ENCODE measurements around the gene CREB5. TPM values are rescaled to one million over a fixed set of nuclear protein-coding genes. Genes with fewer than 3 reads are reported as not detected.

CREB5 gene
- total RNA-seq, 1 donor from 2014 or later = 10.3 TPM

- TF ChIP-seq CTCF (IDR thresholded peaks at IDR 0.05) = no peak
- DNase-seq (no peak), ATAC-seq (no peak)
- peaks cover 5% of the 10 kb centered on the region for H3K27me3 ChIP-seq (ENCODE audit: low read depth)
- no peak overlapping the region for H3K4me3 ChIP-seq
- intact Hi-C loops (cut with DNase I) = no loop called here
- no peak overlapping the region for H3K27ac ChIP-seq
- no peaks in the 10 kb centered on the region for H3K36me3 ChIP-seq
- peaks cover 7% of the 10 kb centered on the region for H3K4me1 ChIP-seq
- H3K9me3 ChIP-seq = no peaks in the 10 kb centered on the region
These were observed 160.2 kb downstream of the CREB5 start for GRCh38 chr7:28572321-28573058.

GRCh38 chr7:28573059-28573553, 160.8 kb downstream of the CREB5 start:
- intact Hi-C loops (cut with DNase I) = no loop called here
- peaks cover 5% of the 10 kb centered on the region for H3K27me3 ChIP-seq (ENCODE audit: low read depth)

GRCh38 chr7:28573651-28574301, 161.5 kb downstream of the CREB5 start:
- Histone ChIP-seq H3K27me3 (ENCODE audit: low read depth) (peaks cover 5% of the 10 kb centered on the region), H3K4me3 (no peak overlapping the region), H3K9me3 (no peaks in the 10 kb centered on the region), H3K27ac (no peak overlapping the region), H3K36me3 (no peaks in the 10 kb centered on the region), H3K4me1 (peaks cover 7% of the 10 kb centered on the region)
- ATAC-seq = no peak
- intact Hi-C loops (cut with DNase I) = no loop called here
- TF ChIP-seq CTCF (IDR thresholded peaks at IDR 0.05) = no peak
- DNase-seq = no peak

More at GRCh38 chr7:28573059-28573553, 160.8 kb downstream of the CREB5 start:
- DNase-seq (no peak), ATAC-seq (peak; percentile 59 to 69)
- H3K9me3 ChIP-seq = no peaks in the 10 kb centered on the region
- no peaks in the 10 kb centered on the region for H3K36me3 ChIP-seq
- no peak overlapping the region for H3K27ac ChIP-seq
- no peak for TF ChIP-seq CTCF (IDR thresholded peaks at IDR 0.05)
- peaks cover 7% of the 10 kb centered on the region for H3K4me1 ChIP-seq
- no peak overlapping the region for H3K4me3 ChIP-seq

DNA sequence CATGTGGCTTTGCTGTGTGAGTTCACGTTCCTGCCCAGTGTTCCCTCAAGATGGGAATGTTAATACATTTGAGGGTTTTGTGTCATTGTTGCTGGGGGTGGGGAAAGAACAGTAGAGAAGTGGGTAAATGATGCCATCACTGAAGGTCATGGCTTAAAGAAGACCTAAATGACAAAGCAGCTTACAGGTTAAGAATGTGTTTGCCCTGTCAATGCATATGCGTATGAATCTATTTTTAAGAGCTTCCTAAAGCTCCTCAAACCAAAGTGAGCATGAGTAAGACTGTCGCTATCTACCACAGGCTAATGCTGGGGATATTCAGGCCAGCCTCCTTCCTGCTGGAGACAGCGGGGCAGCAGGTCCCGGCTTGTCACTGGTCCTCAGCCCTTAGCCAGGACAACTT, 162.9 kb downstream of the CREB5 start:
- H3K4me1 ChIP-seq = peaks cover 7% of the 10 kb centered on the region
- TF ChIP-seq CTCF (IDR thresholded peaks at IDR 0.05) = no peak
- peaks cover 5% of the 10 kb centered on the region for H3K27me3 ChIP-seq (ENCODE audit: low read depth)
- H3K4me3 ChIP-seq = no peak overlapping the region
- H3K36me3 ChIP-seq = no peaks in the 10 kb centered on the region
- no peak for DNase-seq
- intact Hi-C loops (cut with DNase I) = no loop called here
- no peaks in the 10 kb centered on the region for H3K9me3 ChIP-seq
- no peak for ATAC-seq
- H3K27ac ChIP-seq = no peak overlapping the region

- intact Hi-C loops (cut with DNase I) = no loop called here
- Histone ChIP-seq H3K27me3 (ENCODE audit: low read depth) (peaks cover 5% of the 10 kb centered on the region), H3K36me3 (no peaks in the 10 kb centered on the region), H3K27ac (no peak overlapping the region), H3K9me3 (no peaks in the 10 kb centered on the region), H3K4me3 (no peak overlapping the region), H3K4me1 (peaks cover 7% of the 10 kb centered on the region)
- no peak for ATAC-seq
- no peak for TF ChIP-seq CTCF (IDR thresholded peaks at IDR 0.05)
- DNase-seq = no peak
These were observed 164.3 kb downstream of the CREB5 start for GRCh38 chr7:28576656-28577055.

Measured in lower lobe of right lung (tissue), 2 donors.